Ovary (tissue), 3 donors: ENCODE measurements around the gene P2RY6.

Experiments used
- CTCF ChIP-seq, 3 donors: fragments of 450-650 bp in 2 of 3; fragments of 200-600 bp in 1 of 3; IDR thresholded peaks; one replicate each; pipeline versions ENCODE4 v1.5.1 to v1.8.0; 2016 to 2022; ENCODE audit warnings: antibody characterized with exemption in 3 of 3, mild to moderate bottlenecking in 1 of 3
- POLR2A ChIP-seq: fragments of 450-650 bp; IDR thresholded peaks from one replicate; pipeline ENCODE4 v1.6.1; 2017; ENCODE audit warnings: antibody characterized with exemption, mild to moderate bottlenecking, moderate library complexity
- donor health status: DM: no; HTN: no; CAD: no.

DNA sequence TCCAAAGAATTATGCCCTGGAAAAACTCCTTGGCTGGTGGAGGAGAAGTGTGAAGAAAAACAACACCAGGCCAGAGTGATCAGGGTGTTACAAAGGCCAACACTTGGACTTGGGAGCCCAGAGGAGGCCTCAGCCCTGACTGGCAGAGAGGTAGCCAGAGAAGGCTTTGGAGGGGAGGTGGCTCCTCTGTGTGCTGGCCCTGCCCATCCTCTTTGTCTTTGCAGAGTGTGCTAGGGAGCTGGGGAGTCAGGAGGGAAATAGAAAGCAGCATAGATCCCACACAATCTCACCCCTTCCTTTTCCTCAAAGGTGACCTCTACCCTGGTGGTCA lies 12.0 kb upstream of the P2RY6 start:
- TF ChIP-seq CTCF (IDR thresholded peaks at IDR 0.05) (no peak), POLR2A (no peak)
